ENCODE data around the gene TMPRSS11A.

GRCh38 chr4:67874986-67875385 is 88.3 kb downstream of the TMPRSS11A start:
- TF ChIP-seq, protein P1, sequence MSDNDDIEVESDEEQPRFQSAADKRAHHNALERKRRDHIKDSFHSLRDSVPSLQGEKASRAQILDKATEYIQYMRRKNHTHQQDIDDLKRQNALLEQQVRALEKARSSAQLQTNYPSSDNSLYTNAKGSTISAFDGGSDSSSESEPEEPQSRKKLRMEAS (IDR thresholded peaks at IDR 0.05), result no peak
- TF ChIP-seq POLR2AphosphoS5 (IDR thresholded peaks at IDR 0.05; ENCODE audit: low read depth, low read length) (no peak), ATF3 (IDR thresholded peaks at IDR 0.05; ENCODE audit: insufficient read depth, low read depth, low read length) (no peak), JUND (IDR thresholded peaks at IDR 0.05; ENCODE audit: low read length) (no peak), POLR2A (IDR thresholded peaks at IDR 0.05; ENCODE audit: control extremely low read depth in 1 of 2, low read depth in 2 of 2, low read length in 2 of 2) (no peak), E2F6 (IDR thresholded peaks at IDR 0.05) (no peak), SRF (IDR thresholded peaks at IDR 0.05; ENCODE audit: low read depth, low read length) (no peak), ASH2L (IDR thresholded peaks at IDR 0.05; ENCODE audit: low read length) (no peak)
- TF ChIP-seq, protein P2, sequence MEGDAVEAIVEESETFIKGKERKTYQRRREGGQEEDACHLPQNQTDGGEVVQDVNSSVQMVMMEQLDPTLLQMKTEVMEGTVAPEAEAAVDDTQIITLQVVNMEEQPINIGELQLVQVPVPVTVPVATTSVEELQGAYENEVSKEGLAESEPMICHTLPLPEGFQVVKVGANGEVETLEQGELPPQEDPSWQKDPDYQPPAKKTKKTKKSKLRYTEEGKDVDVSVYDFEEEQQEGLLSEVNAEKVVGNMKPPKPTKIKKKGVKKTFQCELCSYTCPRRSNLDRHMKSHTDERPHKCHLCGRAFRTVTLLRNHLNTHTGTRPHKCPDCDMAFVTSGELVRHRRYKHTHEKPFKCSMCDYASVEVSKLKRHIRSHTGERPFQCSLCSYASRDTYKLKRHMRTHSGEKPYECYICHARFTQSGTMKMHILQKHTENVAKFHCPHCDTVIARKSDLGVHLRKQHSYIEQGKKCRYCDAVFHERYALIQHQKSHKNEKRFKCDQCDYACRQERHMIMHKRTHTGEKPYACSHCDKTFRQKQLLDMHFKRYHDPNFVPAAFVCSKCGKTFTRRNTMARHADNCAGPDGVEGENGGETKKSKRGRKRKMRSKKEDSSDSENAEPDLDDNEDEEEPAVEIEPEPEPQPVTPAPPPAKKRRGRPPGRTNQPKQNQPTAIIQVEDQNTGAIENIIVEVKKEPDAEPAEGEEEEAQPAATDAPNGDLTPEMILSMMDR (IDR thresholded peaks at IDR 0.05; ENCODE audit: control extremely low read depth in 1 of 3, insufficient read depth in 1 of 3, low read depth in 1 of 3, low read length in 3 of 3), result no peak

Measured in H1 (cell line).